Measurements from ENCODE around the gene SLC25A29. TPM values are rescaled to one million over a fixed set of nuclear protein-coding genes. Genes with fewer than 3 reads are reported as not detected.
"Not testable (repeated sequence)": the region's sequence is repeated elsewhere in the genome, so short reads cannot be mapped to it uniquely, and the experiment has no call there.

Gene SLC25A29
- total RNA-seq, 2 donors from 2014 or later = 234 to 263 TPM

DNA sequence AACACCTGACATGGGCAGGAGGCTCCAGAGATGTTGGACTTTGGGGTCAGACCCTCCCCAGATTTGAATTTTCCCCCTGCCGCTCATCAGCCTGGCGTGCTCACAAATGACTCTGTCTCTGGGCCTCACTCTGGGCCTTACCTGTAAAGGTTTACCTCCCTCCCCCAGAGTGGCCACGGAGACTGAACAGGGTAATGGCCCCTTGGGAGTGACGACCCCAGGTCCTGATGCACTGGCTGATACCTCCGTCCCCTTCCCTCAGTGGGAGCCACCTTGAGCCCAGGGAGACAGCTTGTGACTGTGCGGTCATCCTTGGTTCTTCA lies 7.0 kb downstream of the SLC25A29 start:
- H3K9me3 ChIP-seq (ENCODE audit: control insufficient read depth, low read length) = no peaks in the 10 kb centered on the region
- WGBS, 2 experiments (ENCODE audit: insufficient coverage in 1 of 2, insufficient read length in 1 of 2) = 96 to 98% methylated on average over 5 to 6 of the region's 6 CpGs
- Mint-ChIP-seq H3K9me3 (no peaks in the 10 kb centered on the region), H3K36me3 (ENCODE audit: low read depth) (peaks cover 54% of the 10 kb centered on the region), H3K4me1 (peaks cover 12% of the 10 kb centered on the region), H3K4me3 (no peak overlapping the region), H3K27ac (no peak overlapping the region), H3K27me3 (ENCODE audit: insufficient read depth) (no peaks in the 10 kb centered on the region)
- no peak overlapping the region for H3K4me3 ChIP-seq (ENCODE audit: low read length)
- DNase-seq = no peak
- no peak overlapping the region for H3K27ac ChIP-seq (ENCODE audit: low read depth, low read length)
- H3K27me3 ChIP-seq (ENCODE audit: control insufficient read depth, insufficient read depth, low read length, poor library complexity, severe bottlenecking) = no peaks in the 10 kb centered on the region
- H3K4me1 ChIP-seq (ENCODE audit: control insufficient read depth, insufficient read depth, low read length) = peaks cover 15% of the 10 kb centered on the region
- no peak overlapping the region for H3K9ac ChIP-seq (ENCODE audit: extremely low read depth, low read length, poor library complexity, severe bottlenecking)
- TF ChIP-seq, protein P1, sequence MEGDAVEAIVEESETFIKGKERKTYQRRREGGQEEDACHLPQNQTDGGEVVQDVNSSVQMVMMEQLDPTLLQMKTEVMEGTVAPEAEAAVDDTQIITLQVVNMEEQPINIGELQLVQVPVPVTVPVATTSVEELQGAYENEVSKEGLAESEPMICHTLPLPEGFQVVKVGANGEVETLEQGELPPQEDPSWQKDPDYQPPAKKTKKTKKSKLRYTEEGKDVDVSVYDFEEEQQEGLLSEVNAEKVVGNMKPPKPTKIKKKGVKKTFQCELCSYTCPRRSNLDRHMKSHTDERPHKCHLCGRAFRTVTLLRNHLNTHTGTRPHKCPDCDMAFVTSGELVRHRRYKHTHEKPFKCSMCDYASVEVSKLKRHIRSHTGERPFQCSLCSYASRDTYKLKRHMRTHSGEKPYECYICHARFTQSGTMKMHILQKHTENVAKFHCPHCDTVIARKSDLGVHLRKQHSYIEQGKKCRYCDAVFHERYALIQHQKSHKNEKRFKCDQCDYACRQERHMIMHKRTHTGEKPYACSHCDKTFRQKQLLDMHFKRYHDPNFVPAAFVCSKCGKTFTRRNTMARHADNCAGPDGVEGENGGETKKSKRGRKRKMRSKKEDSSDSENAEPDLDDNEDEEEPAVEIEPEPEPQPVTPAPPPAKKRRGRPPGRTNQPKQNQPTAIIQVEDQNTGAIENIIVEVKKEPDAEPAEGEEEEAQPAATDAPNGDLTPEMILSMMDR (conservative IDR thresholded peaks at IDR 0.05) = no peak
- H3K36me3 ChIP-seq (ENCODE audit: control insufficient read depth, insufficient read depth, low read length) = peaks cover 67% of the 10 kb centered on the region

DNA sequence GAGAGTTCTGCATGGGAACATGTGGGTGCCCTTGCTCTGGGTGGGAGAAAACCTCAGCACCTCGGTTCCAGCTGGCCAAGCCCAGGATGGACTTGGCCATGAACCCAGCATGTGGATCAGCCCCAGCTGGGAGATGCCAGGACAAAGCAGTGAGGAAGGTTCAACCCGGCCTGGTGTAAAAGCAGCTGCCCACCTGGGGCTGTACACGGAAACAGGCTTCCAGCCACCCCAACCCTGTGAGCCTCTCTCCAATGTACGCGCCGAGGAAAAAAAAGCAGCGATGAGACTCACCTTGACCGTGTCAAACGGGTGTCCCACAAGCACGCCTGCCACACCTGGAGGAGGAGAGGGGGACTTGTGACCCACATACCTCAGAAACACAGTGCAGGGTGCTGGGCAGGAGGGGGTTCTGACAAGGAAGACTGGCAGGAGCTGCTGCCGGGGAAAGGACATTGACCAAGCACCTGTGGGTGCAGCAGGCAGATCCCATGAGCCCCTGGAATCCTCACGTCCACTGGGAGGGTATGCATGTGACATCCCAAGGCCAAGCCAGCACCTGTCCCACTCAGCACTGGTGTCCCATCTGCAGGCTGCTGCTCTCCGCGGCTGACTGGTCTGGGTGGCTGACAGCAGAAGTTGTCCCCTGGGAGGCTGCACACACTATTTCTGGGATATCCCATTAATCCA lies 7.5 kb downstream of the SLC25A29 start:
- no peak overlapping the region for H3K4me3 ChIP-seq (ENCODE audit: low read length)
- H3K27ac ChIP-seq (ENCODE audit: low read depth, low read length) = no peak overlapping the region
- no peaks in the 10 kb centered on the region for H3K27me3 ChIP-seq (ENCODE audit: control insufficient read depth, insufficient read depth, low read length, poor library complexity, severe bottlenecking)
- Mint-ChIP-seq H3K36me3 (ENCODE audit: low read depth) (peaks cover 54% of the 10 kb centered on the region), H3K27ac (no peak overlapping the region), H3K4me1 (peaks cover 10% of the 10 kb centered on the region), H3K9me3 (no peaks in the 10 kb centered on the region), H3K4me3 (no peak overlapping the region), H3K27me3 (ENCODE audit: insufficient read depth) (no peaks in the 10 kb centered on the region)
- H3K9ac ChIP-seq (ENCODE audit: extremely low read depth, low read length, poor library complexity, severe bottlenecking) = no peak overlapping the region
- peaks cover 62% of the 10 kb centered on the region for H3K36me3 ChIP-seq (ENCODE audit: control insufficient read depth, insufficient read depth, low read length)
- WGBS, 2 experiments (ENCODE audit: insufficient coverage in 1 of 2, insufficient read length in 1 of 2) = 94 to 98% methylated on average over 11 to 14 of the region's 14 CpGs
- no peaks in the 10 kb centered on the region for H3K9me3 ChIP-seq (ENCODE audit: control insufficient read depth, low read length)
- DNase-seq = no peak
- H3K4me1 ChIP-seq (ENCODE audit: control insufficient read depth, insufficient read depth, low read length) = peaks cover 11% of the 10 kb centered on the region
- TF ChIP-seq, protein P1 (conservative IDR thresholded peaks at IDR 0.05) = no peak

DNA sequence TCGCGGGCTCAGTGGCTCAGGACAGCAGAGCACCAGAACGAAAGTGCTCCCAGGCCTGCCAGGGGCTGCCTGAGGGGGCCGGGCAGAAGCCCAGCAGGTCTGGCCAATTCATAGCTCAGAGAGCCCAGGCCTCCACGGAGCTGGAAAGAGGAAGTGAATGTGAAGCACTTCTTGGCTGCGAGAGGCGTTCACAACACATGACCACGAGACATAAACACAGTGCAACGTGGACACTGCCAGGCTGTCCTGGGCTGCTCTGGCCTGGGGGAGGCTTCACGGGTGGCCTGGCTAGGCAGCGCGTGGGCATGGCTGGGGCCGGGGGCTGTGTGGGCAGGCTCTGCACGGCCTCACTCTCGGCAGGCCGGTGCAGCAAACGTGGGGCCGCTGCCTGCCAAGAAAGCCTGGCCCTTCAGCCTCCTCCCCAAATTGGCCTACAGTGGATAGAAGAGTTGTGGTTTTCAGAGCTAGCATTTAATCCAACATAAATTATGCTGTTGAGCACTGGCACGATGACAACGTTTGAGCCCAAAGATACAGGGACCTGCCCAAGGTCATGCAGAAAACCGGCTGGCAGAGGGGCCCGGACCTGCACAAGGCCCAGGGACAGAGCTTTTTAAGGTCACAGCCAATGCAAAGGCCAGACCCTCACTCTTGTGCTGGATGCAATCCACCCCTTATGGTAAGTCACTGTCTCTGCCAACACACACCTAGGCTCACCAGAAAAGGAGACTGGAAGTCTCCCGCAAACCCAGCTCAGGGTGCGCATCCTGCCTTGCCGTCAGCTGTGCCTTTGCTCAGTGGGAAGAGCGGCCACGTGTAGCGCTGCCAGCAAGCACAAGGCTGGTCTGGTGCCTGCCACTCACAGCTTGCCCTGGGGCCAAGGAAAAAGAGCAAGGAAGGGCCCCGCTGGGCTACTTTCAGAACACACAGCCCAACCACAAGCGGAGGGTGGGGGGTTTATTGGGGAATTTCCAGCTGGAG lies 8.6 kb downstream of the SLC25A29 start:
- Histone ChIP-seq H3K27ac (ENCODE audit: low read depth, low read length) (no peak overlapping the region), H3K4me1 (ENCODE audit: control insufficient read depth, insufficient read depth, low read length) (no peaks in the 10 kb centered on the region), H3K36me3 (ENCODE audit: control insufficient read depth, insufficient read depth, low read length) (peaks cover 51% of the 10 kb centered on the region), H3K4me3 (ENCODE audit: low read length) (no peak overlapping the region), H3K9ac (ENCODE audit: extremely low read depth, low read length, poor library complexity, severe bottlenecking) (no peak overlapping the region), H3K27me3 (ENCODE audit: control insufficient read depth, insufficient read depth, low read length, poor library complexity, severe bottlenecking) (no peaks in the 10 kb centered on the region), H3K9me3 (ENCODE audit: control insufficient read depth, low read length) (no peaks in the 10 kb centered on the region)
- DNase-seq = no peak
- TF ChIP-seq, protein P1 (conservative IDR thresholded peaks at IDR 0.05) = no peak
- no peak overlapping the region for H3K4me3 Mint-ChIP-seq
- no peaks in the 10 kb centered on the region for H3K9me3 Mint-ChIP-seq
- H3K4me1 Mint-ChIP-seq = peaks cover 1% of the 10 kb centered on the region
- 94 to 95% methylated on average over 14 to 30 of the region's 30 CpGs for WGBS, 2 experiments (ENCODE audit: insufficient coverage in 1 of 2, insufficient read length in 1 of 2)
- H3K27me3 Mint-ChIP-seq (ENCODE audit: insufficient read depth) = no peaks in the 10 kb centered on the region
- H3K27ac Mint-ChIP-seq = no peak overlapping the region
- H3K36me3 Mint-ChIP-seq (ENCODE audit: low read depth) = peaks cover 48% of the 10 kb centered on the region

DNA sequence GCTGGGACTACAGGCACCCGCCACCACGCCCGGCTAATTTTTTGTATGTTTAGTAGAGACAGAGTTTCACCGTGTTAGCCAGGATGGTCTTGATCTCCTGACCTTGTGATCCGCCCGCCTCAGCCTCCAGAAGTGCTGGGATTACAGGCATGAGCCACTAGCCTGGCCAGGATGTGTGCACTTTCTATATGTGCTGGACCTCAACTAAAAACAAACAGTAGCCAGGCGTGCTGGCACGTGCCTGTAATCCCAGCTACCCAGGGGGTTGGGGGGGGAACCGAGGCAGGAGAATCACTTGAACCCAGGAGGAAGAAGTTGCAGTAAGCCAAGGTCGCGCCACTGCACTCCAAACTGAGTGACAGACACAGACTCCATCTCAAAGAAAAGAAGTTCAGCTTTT lies 9.5 kb downstream of the SLC25A29 start:
- H3K4me1 Mint-ChIP-seq; H3K27ac Mint-ChIP-seq; H3K27ac ChIP-seq (ENCODE audit: low read depth, low read length); H3K27me3 ChIP-seq (ENCODE audit: control insufficient read depth, insufficient read depth, low read length, poor library complexity, severe bottlenecking); H3K9me3 ChIP-seq (ENCODE audit: control insufficient read depth, low read length); H3K9ac ChIP-seq (ENCODE audit: extremely low read depth, low read length, poor library complexity, severe bottlenecking); H3K4me3 ChIP-seq (ENCODE audit: low read length); H3K27me3 Mint-ChIP-seq (ENCODE audit: insufficient read depth); H3K4me3 Mint-ChIP-seq; H3K9me3 Mint-ChIP-seq; DNase-seq; H3K4me1 ChIP-seq (ENCODE audit: control insufficient read depth, insufficient read depth, low read length): not testable (repeated sequence)
- 90 to 97% methylated on average over 2 to 11 of the region's 11 CpGs for WGBS, 2 experiments (ENCODE audit: insufficient coverage in 1 of 2, insufficient read length in 1 of 2)
- peaks cover 53% of the 10 kb centered on the region for H3K36me3 ChIP-seq (ENCODE audit: control insufficient read depth, insufficient read depth, low read length)
- peaks cover 47% of the 10 kb centered on the region for H3K36me3 Mint-ChIP-seq (ENCODE audit: low read depth)

All from endodermal cell (in vitro differentiated cells).